Measurements from ENCODE around the gene KRI1.

Gene KRI1

DNA sequence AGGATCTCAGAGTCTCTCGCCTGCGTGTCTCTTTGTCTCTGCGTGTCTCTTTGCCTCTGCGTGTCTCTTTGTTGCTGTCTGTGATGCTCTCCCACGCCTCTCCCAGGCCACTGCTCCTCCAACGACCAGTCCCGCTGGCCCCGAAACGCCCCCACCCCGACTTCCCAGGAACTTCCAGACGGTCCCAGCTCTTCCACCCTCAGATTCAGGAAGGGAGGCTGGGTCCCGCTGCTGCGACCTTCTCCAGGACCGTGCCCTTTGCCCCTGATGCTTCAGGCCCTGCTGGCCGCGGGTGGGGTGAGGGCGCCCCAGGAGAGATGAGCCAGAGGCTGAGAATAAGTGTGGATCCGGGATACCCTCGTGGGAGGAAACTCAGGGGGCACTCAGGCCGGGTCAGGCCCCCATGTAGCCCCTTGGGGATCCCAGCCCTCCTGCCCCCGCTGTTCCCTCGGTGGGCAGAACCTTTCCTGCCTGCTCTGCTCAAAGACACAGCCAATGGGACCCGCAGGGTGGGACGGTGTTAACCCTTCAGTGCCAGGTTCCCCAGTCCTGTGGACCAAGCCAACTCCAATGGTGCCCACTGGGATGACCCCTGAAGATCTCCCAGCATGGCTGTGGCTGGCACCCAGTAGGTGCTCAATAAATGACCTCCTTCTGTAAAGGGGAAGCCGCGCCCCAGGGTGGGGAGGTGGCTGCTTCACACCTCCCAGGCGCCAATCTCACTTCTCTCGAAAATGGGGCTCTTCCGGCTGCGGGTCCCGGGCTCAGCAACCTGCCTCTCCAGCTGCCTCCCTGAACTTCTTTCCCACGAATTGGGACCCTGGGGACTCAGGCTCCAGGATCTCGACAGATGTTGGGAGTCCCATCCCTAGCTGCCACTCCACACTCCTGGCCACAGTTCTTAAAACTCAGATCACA lies 47.1 kb downstream of the KRI1 start:
- no peak for DNase-seq (ENCODE audit: low read depth, low spot score)

DNA sequence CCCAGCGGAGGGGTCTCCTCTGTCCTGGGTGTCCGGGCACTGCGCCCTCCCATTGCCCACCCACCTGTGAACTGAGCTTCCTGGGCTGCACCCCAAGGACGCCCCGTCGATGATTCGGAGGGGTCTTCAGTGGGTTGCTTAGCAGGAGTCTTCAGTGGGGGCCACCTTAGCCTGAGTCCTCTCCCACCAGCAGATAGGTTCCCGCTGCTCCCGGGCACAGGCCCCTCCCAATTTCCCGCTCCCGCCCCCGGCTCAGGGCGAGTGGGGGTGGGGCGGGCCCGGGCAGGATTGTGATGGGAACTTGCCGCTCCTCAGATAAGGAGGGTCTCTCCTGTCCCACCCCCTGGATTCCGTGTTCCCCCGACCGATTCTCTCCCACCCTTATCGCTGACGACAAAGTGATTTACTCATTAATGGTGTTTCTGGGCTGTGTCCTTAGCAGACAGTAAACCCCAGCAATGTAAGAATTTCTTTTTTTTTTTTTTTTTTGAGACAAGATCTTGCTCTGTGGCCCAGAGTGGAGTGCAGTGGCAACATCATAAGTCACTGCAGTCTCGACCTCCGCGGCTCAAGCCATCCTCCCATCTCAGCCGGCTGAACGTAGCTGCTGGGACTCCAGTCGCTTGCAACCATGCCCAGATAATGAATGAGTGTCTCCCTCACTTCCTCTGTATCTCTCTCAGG lies 47.9 kb downstream of the KRI1 start:
- DNase-seq (ENCODE audit: low read depth, low spot score) = no peak

DNA sequence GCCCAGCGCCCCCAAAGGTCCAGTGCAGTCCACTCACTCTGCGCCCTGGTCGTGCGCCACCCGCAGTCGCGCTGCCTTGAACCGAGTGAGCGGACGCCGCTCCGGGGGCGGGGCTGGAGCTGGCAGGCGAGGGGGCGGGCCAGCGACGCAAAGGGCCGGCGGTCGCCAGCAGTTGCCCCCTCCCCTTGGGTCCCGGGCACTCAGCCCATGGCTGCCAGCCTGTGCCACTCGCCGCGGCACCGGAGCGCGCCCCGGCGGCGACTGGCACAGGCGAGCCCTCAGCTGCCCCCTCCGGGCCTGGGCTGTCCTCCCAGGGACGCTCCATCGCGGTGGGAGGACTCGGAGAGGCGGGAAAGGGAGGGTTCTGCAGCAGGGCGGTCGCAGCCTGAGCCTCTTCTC lies 48.5 kb downstream of the KRI1 start, which contains the start of gene S1PR5:
Gene S1PR5 (minus strand): TSS at position 87 of the 399 bp plus-strand sequence. CDS start 2,436 bp downstream, outside the sequence.
- no peak for DNase-seq (ENCODE audit: low read depth, low spot score)

DNA sequence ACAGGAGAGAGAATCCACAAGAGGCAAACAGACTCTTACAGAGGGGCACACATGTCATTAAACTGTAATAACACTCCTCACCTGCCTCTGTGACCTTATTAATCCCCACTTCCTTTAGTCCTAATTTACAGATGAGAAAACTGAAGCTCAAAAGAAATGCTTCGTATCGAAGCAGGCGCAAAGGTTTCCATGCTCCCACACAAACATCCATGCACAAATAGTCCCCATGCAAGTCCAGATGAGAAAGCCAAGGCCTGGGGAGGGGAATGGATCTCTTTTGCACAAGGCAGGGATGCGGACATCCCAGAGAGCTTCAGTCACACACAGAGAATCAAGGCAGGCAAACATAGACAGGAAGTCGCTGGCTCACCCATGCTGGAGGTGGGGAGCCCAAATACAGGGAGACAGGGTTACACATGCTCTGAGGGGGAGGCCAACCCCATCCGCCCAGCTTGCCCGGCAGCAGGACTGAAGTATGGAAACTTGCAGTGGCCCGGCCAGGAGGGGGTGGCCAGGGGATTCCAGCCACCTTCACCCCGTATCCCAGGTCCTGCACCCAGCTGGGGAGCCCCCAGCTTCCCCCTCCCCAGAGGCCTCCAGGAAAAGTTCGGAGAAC lies 49.0 kb downstream of the KRI1 start:
- DNase-seq (ENCODE audit: low read depth, low spot score) = no peak

DNA sequence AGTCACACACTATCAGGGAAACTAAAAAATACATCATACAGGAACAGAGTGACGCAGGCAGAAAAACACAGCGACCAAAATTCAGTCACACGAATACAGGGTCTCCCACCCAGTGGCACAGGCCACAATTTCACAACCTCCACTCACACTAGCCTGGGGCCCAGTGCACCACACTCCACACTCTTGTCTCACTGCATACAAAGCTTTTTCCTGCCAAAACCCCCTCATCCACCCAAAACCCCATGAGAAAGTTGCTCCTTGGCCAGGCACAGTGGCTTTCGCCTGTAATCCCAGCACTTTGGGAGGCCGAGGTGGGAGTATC lies 49.8 kb downstream of the KRI1 start:
- DNase-seq (ENCODE audit: low read depth, low spot score) = no peak

DNA sequence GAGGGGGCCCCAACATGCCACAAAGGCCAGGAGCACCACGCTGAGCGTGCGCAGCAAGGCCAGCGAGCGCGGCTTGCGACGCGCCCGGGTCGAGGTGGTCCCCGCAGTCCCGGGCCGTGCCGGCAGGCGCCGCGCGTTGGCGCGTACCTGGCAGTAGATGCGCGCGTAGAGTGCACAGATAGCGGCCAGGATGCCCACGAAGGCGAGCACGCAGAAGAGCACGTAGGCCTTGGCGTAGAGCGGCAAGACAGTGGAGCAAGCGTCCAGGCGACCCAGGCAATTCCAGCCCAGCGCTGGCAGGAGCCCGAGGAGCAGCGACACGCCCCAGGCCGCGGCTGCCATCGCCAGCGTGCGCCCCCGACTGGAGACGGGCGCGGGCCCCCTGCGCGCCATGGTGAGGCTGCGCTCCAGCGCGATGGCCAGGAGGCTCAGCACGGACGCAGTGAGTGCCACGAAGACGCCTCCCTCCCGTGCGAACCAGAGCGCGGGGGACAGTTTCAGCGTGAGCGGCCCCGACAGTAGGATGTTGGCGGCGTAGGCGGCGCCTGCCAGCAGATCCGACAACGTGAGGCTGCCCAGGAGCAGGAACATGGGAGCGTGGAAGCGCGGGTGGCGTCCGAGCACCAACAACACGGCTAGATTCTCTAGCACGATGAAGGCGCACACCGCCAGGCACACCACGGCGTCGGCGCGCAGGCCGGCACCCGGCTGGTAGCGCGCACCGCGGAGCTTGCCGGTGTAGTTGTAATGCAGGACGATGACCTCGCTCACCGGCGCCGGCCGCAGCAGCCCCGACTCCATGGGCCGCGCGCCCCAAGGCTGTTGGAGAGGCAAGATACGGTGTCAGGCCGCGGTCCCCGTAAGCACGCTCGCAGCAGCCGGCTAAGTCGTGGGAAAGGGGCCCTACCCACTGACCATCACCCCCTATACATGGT lies 51.3 kb downstream of the KRI1 start:
- DNase-seq (ENCODE audit: low read depth, low spot score) = no peak

DNA sequence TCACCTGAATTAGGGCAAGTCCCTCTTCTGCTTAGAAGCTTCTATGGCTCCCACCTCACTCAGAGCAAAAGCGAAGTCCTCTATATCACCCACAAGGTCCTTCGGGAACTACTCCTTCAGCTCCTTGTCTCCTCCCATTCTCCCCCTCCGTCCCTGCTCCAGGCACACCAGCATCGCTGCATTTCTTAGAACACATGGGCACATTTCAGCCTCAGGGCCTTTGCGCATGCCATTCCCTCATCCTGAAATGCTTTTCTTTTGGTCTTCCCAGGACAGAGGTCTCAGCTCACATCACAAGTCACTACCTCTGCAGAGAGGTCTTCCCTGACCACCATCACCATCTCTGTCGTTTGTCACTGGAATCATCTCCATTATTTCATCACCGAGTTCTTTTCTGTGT lies 52.6 kb downstream of the KRI1 start:
- DNase-seq (ENCODE audit: low read depth, low spot score) = no peak

DNA sequence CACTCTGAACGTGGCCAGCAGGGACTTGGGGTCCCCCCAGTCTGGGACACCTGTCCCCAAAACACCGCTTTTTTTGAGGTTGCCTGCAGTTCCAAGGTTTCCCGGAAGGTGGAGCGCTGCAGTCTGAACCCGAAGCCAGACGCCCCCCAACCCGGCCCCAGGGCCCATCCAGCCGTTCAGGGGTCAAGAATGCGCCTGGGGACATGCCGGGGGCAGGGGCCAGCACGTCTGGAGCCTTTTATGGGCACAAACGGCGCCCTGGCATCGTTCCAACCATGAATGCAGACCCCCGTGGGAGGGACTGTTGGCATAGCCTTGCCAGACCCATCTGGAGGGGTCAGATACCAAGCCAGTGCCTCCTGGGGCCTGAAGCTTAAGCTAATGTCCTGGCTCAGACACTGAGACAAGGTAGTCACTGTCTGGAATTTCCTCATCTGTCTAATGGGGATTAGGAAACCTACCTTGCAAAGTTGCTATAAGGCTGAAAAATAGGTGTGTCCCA lies 55.5 kb downstream of the KRI1 start:
- no peak for DNase-seq (ENCODE audit: low read depth, low spot score)

DNA sequence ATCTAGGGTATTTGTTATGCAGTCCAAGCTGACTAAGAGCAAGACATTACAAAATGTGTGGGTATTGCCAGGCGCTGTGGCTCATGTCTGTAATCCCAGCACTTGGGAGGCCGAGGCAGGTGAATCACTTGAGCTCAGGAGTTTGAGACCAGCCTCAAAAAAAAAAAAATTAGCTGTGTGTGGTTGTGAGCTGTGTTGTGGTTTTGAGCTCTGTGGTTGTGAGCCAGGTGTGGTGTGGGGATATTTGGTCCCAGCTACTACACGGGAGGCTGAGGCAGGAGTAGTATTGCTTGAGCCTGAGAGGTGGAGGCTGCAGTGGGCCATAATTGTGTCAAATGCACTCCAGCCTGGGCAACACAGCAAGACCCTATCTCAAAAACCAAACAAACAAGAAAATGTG lies 57.1 kb downstream of the KRI1 start:
- no peak for DNase-seq (ENCODE audit: low read depth, low spot score)

DNA sequence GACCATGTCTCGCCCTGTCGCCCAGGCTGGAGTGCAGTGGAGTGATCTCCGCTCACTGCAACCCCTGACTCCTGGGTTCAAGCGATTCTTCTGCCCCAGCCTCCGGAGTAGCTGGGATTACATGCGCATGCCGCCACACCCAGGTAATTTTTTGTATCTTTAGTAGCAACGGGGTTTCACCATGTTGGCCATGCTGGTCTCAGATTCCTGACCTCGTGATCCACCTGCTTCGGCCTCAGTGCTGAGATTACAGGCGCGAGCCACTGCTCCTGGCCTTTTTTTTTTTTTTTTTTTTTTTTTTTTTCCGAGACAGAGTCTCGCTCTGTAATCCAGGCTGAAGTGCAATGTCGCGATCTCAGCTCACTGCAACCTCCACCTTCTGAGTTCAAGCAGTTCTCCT lies 57.8 kb downstream of the KRI1 start:
- no peak for DNase-seq (ENCODE audit: low read depth, low spot score)

DNA sequence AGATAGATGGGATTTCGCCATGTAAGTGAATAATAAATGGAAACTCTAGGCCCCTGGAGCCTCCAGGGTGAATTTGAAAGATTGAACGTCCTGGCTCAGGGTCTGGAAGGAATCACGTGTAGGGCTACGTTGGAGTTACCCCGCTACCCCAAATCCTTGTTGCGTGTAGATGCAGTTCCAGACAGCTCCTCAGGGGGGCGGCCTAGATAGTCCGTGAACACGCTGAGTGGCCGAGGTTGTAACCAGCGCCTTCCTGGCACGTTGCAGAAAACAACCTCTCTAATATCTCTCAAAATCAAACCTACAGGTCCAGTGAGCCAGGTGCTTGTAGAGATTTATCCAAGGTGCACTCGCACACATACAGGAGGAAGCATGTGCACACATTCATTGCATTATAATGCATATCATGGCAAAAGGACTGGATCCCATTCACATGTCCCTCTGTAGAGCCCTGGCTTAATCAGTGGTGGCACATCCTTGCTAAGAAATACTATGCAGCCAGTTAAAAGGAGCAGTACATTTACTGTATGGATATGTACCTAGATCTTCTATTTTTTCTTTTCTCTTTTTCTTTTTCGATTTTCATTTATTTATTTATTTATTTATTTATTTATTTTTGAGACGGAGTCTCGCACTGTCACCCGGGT lies 60.1 kb downstream of the KRI1 start:
- DNase-seq (ENCODE audit: low read depth, low spot score) = peak; percentile 63

All from iPS DF 19.7 (cell line).